HL-60 (cell line): ENCODE results near the gene SPATA13.

Experiments
- CTCF ChIP-seq: IDR thresholded peaks from one replicate; pipeline ENCODE4 v1.5.1; 2011; ENCODE audit warnings: low read length, control low read depth, inconsistent platforms; ENCODE audit not compliant: insufficient read depth
- POLR2AphosphoS5 ChIP-seq: IDR thresholded peaks from 2 replicates; pipeline ENCODE4 v1.6.1; 2012; ENCODE audit warnings: low read depth
- TF ChIP-seq, protein P1 (sequence below): IDR thresholded peaks from 2 replicates; pipeline ENCODE4 v1.6.1; 2012; ENCODE audit warnings: low read depth; ENCODE audit not compliant: insufficient replicate concordance

DNA sequence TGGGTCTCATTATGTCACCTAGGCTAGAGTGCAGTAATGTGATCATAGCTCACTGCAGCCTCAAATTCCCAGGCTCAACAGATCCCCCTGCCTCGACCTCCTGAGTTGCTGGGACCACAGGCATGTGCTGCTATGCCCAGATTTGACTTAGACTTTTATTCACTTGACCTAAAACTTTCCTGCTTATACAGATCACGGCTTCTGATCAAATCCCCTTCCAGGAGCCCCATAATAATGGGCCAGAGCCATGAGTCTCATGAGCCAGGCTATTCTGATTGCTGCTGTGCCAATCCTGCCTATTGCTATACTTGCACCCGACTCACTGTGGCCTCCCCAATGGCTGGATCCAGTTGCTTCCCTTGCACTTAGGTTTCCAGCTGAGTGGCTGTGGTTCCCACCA lies 190.9 kb downstream of the SPATA13 start:
- TF ChIP-seq, protein P1, sequence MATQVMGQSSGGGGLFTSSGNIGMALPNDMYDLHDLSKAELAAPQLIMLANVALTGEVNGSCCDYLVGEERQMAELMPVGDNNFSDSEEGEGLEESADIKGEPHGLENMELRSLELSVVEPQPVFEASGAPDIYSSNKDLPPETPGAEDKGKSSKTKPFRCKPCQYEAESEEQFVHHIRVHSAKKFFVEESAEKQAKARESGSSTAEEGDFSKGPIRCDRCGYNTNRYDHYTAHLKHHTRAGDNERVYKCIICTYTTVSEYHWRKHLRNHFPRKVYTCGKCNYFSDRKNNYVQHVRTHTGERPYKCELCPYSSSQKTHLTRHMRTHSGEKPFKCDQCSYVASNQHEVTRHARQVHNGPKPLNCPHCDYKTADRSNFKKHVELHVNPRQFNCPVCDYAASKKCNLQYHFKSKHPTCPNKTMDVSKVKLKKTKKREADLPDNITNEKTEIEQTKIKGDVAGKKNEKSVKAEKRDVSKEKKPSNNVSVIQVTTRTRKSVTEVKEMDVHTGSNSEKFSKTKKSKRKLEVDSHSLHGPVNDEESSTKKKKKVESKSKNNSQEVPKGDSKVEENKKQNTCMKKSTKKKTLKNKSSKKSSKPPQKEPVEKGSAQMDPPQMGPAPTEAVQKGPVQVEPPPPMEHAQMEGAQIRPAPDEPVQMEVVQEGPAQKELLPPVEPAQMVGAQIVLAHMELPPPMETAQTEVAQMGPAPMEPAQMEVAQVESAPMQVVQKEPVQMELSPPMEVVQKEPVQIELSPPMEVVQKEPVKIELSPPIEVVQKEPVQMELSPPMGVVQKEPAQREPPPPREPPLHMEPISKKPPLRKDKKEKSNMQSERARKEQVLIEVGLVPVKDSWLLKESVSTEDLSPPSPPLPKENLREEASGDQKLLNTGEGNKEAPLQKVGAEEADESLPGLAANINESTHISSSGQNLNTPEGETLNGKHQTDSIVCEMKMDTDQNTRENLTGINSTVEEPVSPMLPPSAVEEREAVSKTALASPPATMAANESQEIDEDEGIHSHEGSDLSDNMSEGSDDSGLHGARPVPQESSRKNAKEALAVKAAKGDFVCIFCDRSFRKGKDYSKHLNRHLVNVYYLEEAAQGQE = no peak
- TF ChIP-seq CTCF (no peak), POLR2AphosphoS5 (no peak)
